GM12892 (cell line): Measurements from ENCODE around the gene DHRS4L2.
"Not testable (repeated sequence)": the region's sequence is repeated elsewhere in the genome, so short reads cannot be mapped to it uniquely, and the experiment has no call there.

Experiments used
- POLR2A ChIP-seq: IDR thresholded peaks from 2 replicates; pipeline ENCODE4 v1.6.1; 2011; ENCODE audit warnings: low read depth, low read length, control low read depth
- POLR2AphosphoS5 ChIP-seq: IDR thresholded peaks from 2 replicates; pipeline ENCODE4 v1.6.1; 2011; ENCODE audit warnings: low read depth, low read length, control low read depth

- not testable (repeated sequence) for TF ChIP-seq POLR2A, POLR2AphosphoS5
Measured at GRCh38 chr14:24015745-24016144, 27.0 kb downstream of the DHRS4L2 start.
